HG02763 (cell line): Measurements from ENCODE around the gene ZFR2.

Experiments
- ATAC-seq: cut with Tn5 transposase; IDR thresholded peaks from one replicate; pipeline ENCODE4 v1.9.1; 2021; ENCODE audit warnings: mild to moderate bottlenecking, moderate library complexity; ENCODE audit not compliant: unreplicated experiment

Gene ZFR2

GRCh38 chr19:3792114-3792513 lies 76.7 kb downstream of the ZFR2 start:
- no peak for ATAC-seq

- ATAC-seq = no peak
Measured at GRCh38 chr19:3790941-3791340, 77.9 kb downstream of the ZFR2 start.

- ATAC-seq = no peak
Measured at GRCh38 chr19:3790209-3790734, 78.6 kb downstream of the ZFR2 start.

- no peak for ATAC-seq
Measured at GRCh38 chr19:3788996-3789778, 79.7 kb downstream of the ZFR2 start.

GRCh38 chr19:3785938-3786824 lies 82.7 kb downstream of the ZFR2 start, which contains the start of gene MATK:
MATK (minus strand) TSS chr19:3786381; CDS start chr19:3785135, 1,246 bp downstream.
- ATAC-seq = no peak

- ATAC-seq = no peak
Measured at GRCh38 chr19:3785451-3785937, 83.3 kb downstream of the ZFR2 start.

- ATAC-seq = no peak
Measured at GRCh38 chr19:3784607-3785450, 84.0 kb downstream of the ZFR2 start.

GRCh38 chr19:3783660-3784584 lies 84.9 kb downstream of the ZFR2 start:
- no peak for ATAC-seq

- no peak for ATAC-seq
Measured at GRCh38 chr19:3782903-3783302, 85.9 kb downstream of the ZFR2 start.

GRCh38 chr19:3782330-3782729 lies 86.5 kb downstream of the ZFR2 start:
- no peak for ATAC-seq

GRCh38 chr19:3781603-3782002 lies 87.2 kb downstream of the ZFR2 start:
- no peak for ATAC-seq

- no peak for ATAC-seq
Measured at GRCh38 chr19:3780786-3781304, 88.0 kb downstream of the ZFR2 start.

- no peak for ATAC-seq
Measured at GRCh38 chr19:3778899-3779723, 89.7 kb downstream of the ZFR2 start.

- no peak for ATAC-seq
Measured at GRCh38 chr19:3778104-3778867, 90.6 kb downstream of the ZFR2 start.

GRCh38 chr19:3776479-3777040 lies 92.3 kb downstream of the ZFR2 start:
- no peak for ATAC-seq

- ATAC-seq = no peak
Measured at GRCh38 chr19:3775831-3776230, 93.0 kb downstream of the ZFR2 start.

GRCh38 chr19:3775374-3775711 lies 93.5 kb downstream of the ZFR2 start:
- no peak for ATAC-seq
